IMR-90 (cell line): ENCODE measurements around the gene PFKP. TPM values are rescaled to one million over a fixed set of nuclear protein-coding genes. Genes with fewer than 3 reads are reported as not detected.

Experiments used
- ATAC-seq: fragments of 200-7000 bp; cut with Tn5 transposase; 2 replicates; pipeline ENCODE4 v1.9.1; 2020; ENCODE audit warnings: low read depth, mild to moderate bottlenecking, moderate library complexity
- BruUV-seq: library from RNA; stranded (reverse); fragments of 400-500 nt; replicated peaks from 2 replicates; lab custom pipeline; 2021; lab: Mats Ljungman, UMichigan
- CTCF ChIA-PET: fragments of 300-600 bp; formaldehyde crosslinking; extraction: SDS; loops from one replicate; lab custom pipeline; 2021; ENCODE audit warnings: antibody characterized with exemption; lab: Yijun Ruan, JAX
- POLR2A ChIA-PET: fragments of 300-600 bp; sonication (Branson Sonifier 250); formaldehyde crosslinking; loops from one replicate; lab custom pipeline; 2022; ENCODE audit warnings: antibody characterized with exemption; ENCODE audit not compliant: unreplicated experiment; lab: Charles Lee
- DNase-seq: peaks from one replicate; pipeline ENCODE4 v3.0.0; 2013
- H2AFZ ChIP-seq: replicated peaks from 2 replicates; pipeline ENCODE3; 2013; ENCODE audit warnings: low read length, mild to moderate bottlenecking; ENCODE audit not compliant: poor library complexity
- H2AK5ac ChIP-seq: 2 replicates; pipeline ENCODE4 v1.6.1; 2013; ENCODE audit warnings: low read depth, low read length, inconsistent platforms
- H2AK9ac ChIP-seq: replicated peaks from 2 replicates; pipeline ENCODE3; 2013; ENCODE audit warnings: mild to moderate bottlenecking, low read depth, low read length, moderate library complexity; ENCODE audit not compliant: poor library complexity
- H2BK120ac ChIP-seq: 2 replicates; pipeline ENCODE4 v1.6.1; 2013; ENCODE audit warnings: low read depth, low read length, inconsistent platforms
- H2BK15ac ChIP-seq: 3 replicates; pipeline ENCODE4 v1.6.1; 2013; ENCODE audit warnings: low read depth, low read length, inconsistent platforms
- H2BK20ac ChIP-seq: 2 replicates; pipeline ENCODE4 v1.6.1; 2013; ENCODE audit warnings: low read depth, mild to moderate bottlenecking, inconsistent platforms, low read length, moderate library complexity
- H2BK5ac ChIP-seq: 2 replicates; pipeline ENCODE4 v1.6.1; 2013; ENCODE audit warnings: mild to moderate bottlenecking, low read depth, low read length, inconsistent platforms; ENCODE audit not compliant: poor library complexity, severe bottlenecking
- H3K14ac ChIP-seq: replicated peaks from 2 replicates; pipeline ENCODE4 v1.6.1; 2013; ENCODE audit warnings: low read depth, low read length, inconsistent platforms
- H3K18ac ChIP-seq: 2 replicates; pipeline ENCODE4 v1.6.1; 2013; ENCODE audit warnings: low read depth, low read length, control low read depth
- H3K23ac ChIP-seq: 2 replicates; pipeline ENCODE4 v1.6.1; 2013; ENCODE audit warnings: low read depth, low read length, inconsistent platforms
- H3K27ac ChIP-seq: 2 replicates; pipeline ENCODE4 v1.5.1; 2013; ENCODE audit warnings: mild to moderate bottlenecking, control low read depth, low read length; ENCODE audit not compliant: insufficient read depth
- H3K27me3 ChIP-seq: 2 replicates; pipeline ENCODE4 v1.6.1; 2013; ENCODE audit warnings: low read length; ENCODE audit not compliant: control insufficient read depth, insufficient read depth
- H3K36me3 ChIP-seq: 2 replicates; pipeline ENCODE4 v1.6.1; 2013; ENCODE audit warnings: low read length, mixed read lengths; ENCODE audit not compliant: control insufficient read depth, insufficient read depth
- H3K4ac ChIP-seq: 2 replicates; pipeline ENCODE4 v1.6.1; 2013; ENCODE audit warnings: low read depth, low read length, inconsistent platforms
- H3K4me1 ChIP-seq: 2 replicates; pipeline ENCODE4 v1.6.1; 2013; ENCODE audit warnings: low read length, mixed read lengths; ENCODE audit not compliant: control insufficient read depth, insufficient read depth
- H3K4me2 ChIP-seq: 2 replicates; pipeline ENCODE4 v1.6.1; 2013; ENCODE audit warnings: low read depth, mild to moderate bottlenecking, control low read depth, low read length, moderate library complexity
- H3K4me3 ChIP-seq: 2 replicates; pipeline ENCODE4 v1.5.1; 2013; ENCODE audit warnings: low read depth, mild to moderate bottlenecking, control low read depth, low read length, moderate library complexity; ENCODE audit not compliant: insufficient read depth
- H3K56ac ChIP-seq: 2 replicates; pipeline ENCODE4 v1.6.1; 2013; ENCODE audit warnings: low read length, inconsistent platforms; ENCODE audit not compliant: insufficient read depth; ENCODE audit errors: extremely low read depth
- H3K79me1 ChIP-seq, 2 experiments: 2 replicates each; pipeline ENCODE4 v1.6.1; 2013; ENCODE audit warnings: low read length in 2 of 2, inconsistent platforms in 1 of 2, low read depth in 1 of 2
- H3K9ac ChIP-seq: 2 replicates; pipeline ENCODE4 v1.6.1; 2013; ENCODE audit warnings: low read depth, low read length, control low read depth
- H3K9me1 ChIP-seq: 2 replicates; pipeline ENCODE4 v1.6.1; 2013; ENCODE audit warnings: low read length, inconsistent platforms; ENCODE audit not compliant: insufficient read depth
- H3K9me3 ChIP-seq: 2 replicates; pipeline ENCODE4 v1.6.1; 2013; ENCODE audit warnings: low read length; ENCODE audit not compliant: control insufficient read depth, insufficient read depth
- H4K20me1 ChIP-seq: 2 replicates; pipeline ENCODE4 v1.6.1; 2013; ENCODE audit warnings: low read length, inconsistent platforms; ENCODE audit not compliant: insufficient read depth
- H4K5ac ChIP-seq: 2 replicates; pipeline ENCODE4 v1.6.1; 2013; ENCODE audit warnings: mild to moderate bottlenecking, low read depth, low read length, control low read depth
- H4K8ac ChIP-seq, 2 experiments: 2 replicates each; pipeline ENCODE4 v1.6.1; 2013; ENCODE audit warnings: low read depth in 2 of 2, low read length in 2 of 2, control low read depth in 1 of 2, inconsistent platforms in 1 of 2
- H4K91ac ChIP-seq: 2 replicates; pipeline ENCODE4 v1.6.1; 2013; ENCODE audit warnings: low read depth, low read length, inconsistent platforms; ENCODE audit not compliant: insufficient read depth
- BHLHE40 ChIP-seq: fragments of 150-350 bp; IDR thresholded peaks from 2 replicates; pipeline ENCODE4 v1.6.1; 2016; ENCODE audit warnings: mild to moderate bottlenecking, low read depth, low read length
- CEBPB ChIP-seq: IDR thresholded peaks from 2 replicates; pipeline ENCODE4 v1.6.1; 2012; ENCODE audit warnings: low read depth, low read length, improper control_type of control experiment
- CHD1 ChIP-seq: IDR thresholded peaks from 2 replicates; pipeline ENCODE4 v1.6.1; 2012; ENCODE audit warnings: low read depth, low read length, improper control_type of control experiment
- CTCF ChIP-seq: conservative IDR thresholded peaks from 2 replicates; pipeline ENCODE4 v1.5.1; 2012; ENCODE audit warnings: mild to moderate bottlenecking, low read depth, low read length, improper control_type of control experiment
- FOS ChIP-seq: fragments of 150-350 bp; IDR thresholded peaks from 2 replicates; pipeline ENCODE4 v1.6.1; 2016; ENCODE audit warnings: low read depth, low read length
- MAFK ChIP-seq: IDR thresholded peaks from 2 replicates; pipeline ENCODE4 v1.6.1; 2012; ENCODE audit warnings: low read depth, low read length, improper control_type of control experiment
- MAZ ChIP-seq: IDR thresholded peaks from 2 replicates; pipeline ENCODE4 v1.6.1; 2012; ENCODE audit warnings: low read depth, mild to moderate bottlenecking, low read length, improper control_type of control experiment, moderate library complexity, borderline replicate concordance
- MXI1 ChIP-seq: IDR thresholded peaks from 2 replicates; pipeline ENCODE4 v1.6.1; 2012; ENCODE audit warnings: low read depth, mild to moderate bottlenecking, low read length, moderate library complexity, borderline replicate concordance
- NFE2L2 ChIP-seq: fragments of 150-350 bp; IDR thresholded peaks from 2 replicates; pipeline ENCODE4 v1.6.1; 2016; ENCODE audit warnings: low read depth, mild to moderate bottlenecking, low read length
- POLR2A ChIP-seq: IDR thresholded peaks from 2 replicates; pipeline ENCODE4 v1.6.1; 2012; ENCODE audit warnings: mild to moderate bottlenecking, low read depth, low read length
- RAD21 ChIP-seq: IDR thresholded peaks from 2 replicates; pipeline ENCODE4 v1.6.1; 2012; ENCODE audit warnings: low read length, improper control_type of control experiment
- RCOR1 ChIP-seq: IDR thresholded peaks from 2 replicates; pipeline ENCODE4 v1.6.1; 2012; ENCODE audit warnings: mild to moderate bottlenecking, low read length, improper control_type of control experiment; ENCODE audit not compliant: insufficient replicate concordance
- RFX5 ChIP-seq: IDR thresholded peaks from 2 replicates; pipeline ENCODE4 v1.8.0; 2012; ENCODE audit warnings: low read depth, mild to moderate bottlenecking, low read length, moderate library complexity
- SMC3 ChIP-seq: fragments of 150-350 bp; IDR thresholded peaks from 2 replicates; pipeline ENCODE4 v1.6.1; 2016; ENCODE audit warnings: low read depth, mild to moderate bottlenecking, antibody characterized with exemption, low read length, moderate library complexity
- USF2 ChIP-seq: fragments of 150-350 bp; IDR thresholded peaks from 2 replicates; pipeline ENCODE4 v1.6.1; 2017; ENCODE audit warnings: mild to moderate bottlenecking, antibody characterized with exemption, low read length, low read depth
- WGBS, 2 experiments: methylation state at CpG; one replicate each; pipeline versions ENCODE4 v1.1.5 to v1.1.7; 2013; ENCODE audit warnings: missing lambda C conversion rate in 2 of 2; ENCODE audit not compliant: insufficient read length in 1 of 2; ENCODE audit errors: extremely low coverage in 2 of 2; 5-methylcytosine and 5-hydroxymethylcytosine counted together
- dilution Hi-C: fragments of 300-500 bp; cut with HindIII; formaldehyde crosslinking; loops from one replicate; pipeline ENCODE4 v1.14.3; 2018; ENCODE audit warnings: low sequenced_read_pairs; ENCODE audit not compliant: unreplicated experiment
- in situ Hi-C: fragments of 300-500 bp; cut with MboI; formaldehyde crosslinking; loops from 3 replicates; pipeline ENCODE4 v1.14.3; 2019; ENCODE audit warnings: low sequenced_read_pairs, inconsistent platforms, mixed read lengths
- intact Hi-C: fragments of 100-400 bp; cut with micrococcal nuclease; formaldehyde crosslinking; loops from 2 replicates; pipeline ENCODE4 v1.10.0; 2022
- polyA plus RNA-seq, 3 experiments: library from polyadenylated mRNA; depleted of rRNA; stranded (reverse); fragments of >200 nt; gene quantifications; 2 replicates each; pipeline ENCODE4 v1.2.3, GENCODE V29; 2012; ENCODE audit warnings: low replicate concordance in 1 of 3
- total RNA-seq: library from RNA; depleted of rRNA; stranded (reverse); fragments of >200 nt; gene quantifications from 2 replicates; pipeline ENCODE4 v1.2.3, GENCODE V29; 2012
- TF ChIP-seq, protein P1 (sequence below): fragments of 150-350 bp; IDR thresholded peaks from 2 replicates; pipeline ENCODE4 v1.6.1; 2016; ENCODE audit warnings: low read depth, mild to moderate bottlenecking, low read length, moderate library complexity, borderline replicate concordance

Gene PFKP
- total and polyA plus RNA-seq, 2 of the 4 experiments (the other 2 are of a cell fraction), result 223 to 294 TPM

- Histone ChIP-seq H2BK20ac (no peak overlapping the region), H3K18ac (no peak overlapping the region), H2AK5ac (no peak overlapping the region), H2BK120ac (no peak overlapping the region), H3K9me3 (no peaks in the 10 kb centered on the region), H3K4me1 (no peaks in the 10 kb centered on the region), H2AFZ (no peak overlapping the region), H4K8ac (no peak overlapping the region), H2BK15ac (no peak overlapping the region), H4K91ac (no peak overlapping the region), H3K79me1 (peaks cover 50 to 56% of the 10 kb centered on the region in 2 experiments), H3K27me3 (no peaks in the 10 kb centered on the region), H3K14ac (no peak overlapping the region), H4K20me1 (peaks cover 20% of the 10 kb centered on the region), H3K9ac (no peak overlapping the region), H3K23ac (no peak overlapping the region), H3K36me3 (peaks cover 82% of the 10 kb centered on the region), H3K56ac (no peak overlapping the region), H3K27ac (no peak overlapping the region), H3K4me2 (no peak overlapping the region), H2AK9ac (no peak overlapping the region), H3K9me1 (peaks cover 8% of the 10 kb centered on the region), H2BK5ac (no peak overlapping the region), H3K4ac (no peak overlapping the region), H4K5ac (no peak overlapping the region), H3K4me3 (no peak overlapping the region)
- no peak for DNase-seq
- ATAC-seq, result no peak
- CTCF ChIA-PET, result no interaction called here
- BruUV-seq, result no TSS peak
- dilution Hi-C loops, result no loop called here
- intact Hi-C loops, result no loop called here
- in situ Hi-C loops, result no loop called here
- TF ChIP-seq MAZ, result no peak
- no peak for TF ChIP-seq NFE2L2
- no peak for TF ChIP-seq MXI1
- TF ChIP-seq FOS, result no peak
- no peak for TF ChIP-seq BHLHE40
- no peak for TF ChIP-seq SMC3
- TF ChIP-seq CHD1, result no peak
- TF ChIP-seq MAFK, result no peak
- no peak for TF ChIP-seq USF2
- TF ChIP-seq RFX5, result no peak
- no peak for TF ChIP-seq CEBPB
- no peak for TF ChIP-seq CTCF
- TF ChIP-seq, protein P1, sequence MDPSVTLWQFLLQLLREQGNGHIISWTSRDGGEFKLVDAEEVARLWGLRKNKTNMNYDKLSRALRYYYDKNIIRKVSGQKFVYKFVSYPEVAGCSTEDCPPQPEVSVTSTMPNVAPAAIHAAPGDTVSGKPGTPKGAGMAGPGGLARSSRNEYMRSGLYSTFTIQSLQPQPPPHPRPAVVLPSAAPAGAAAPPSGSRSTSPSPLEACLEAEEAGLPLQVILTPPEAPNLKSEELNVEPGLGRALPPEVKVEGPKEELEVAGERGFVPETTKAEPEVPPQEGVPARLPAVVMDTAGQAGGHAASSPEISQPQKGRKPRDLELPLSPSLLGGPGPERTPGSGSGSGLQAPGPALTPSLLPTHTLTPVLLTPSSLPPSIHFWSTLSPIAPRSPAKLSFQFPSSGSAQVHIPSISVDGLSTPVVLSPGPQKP, result no peak
- TF ChIP-seq RAD21, result no peak
- TF ChIP-seq RCOR1, result no peak
- no peak for TF ChIP-seq POLR2A
- 93% methylated on average over 2 of the region's 8 CpGs; no CpG with 5 or more reads in 1 of the 2 experiments for WGBS, 2 experiments
- POLR2A ChIA-PET, result no interaction called here
Measured at GRCh38 chr10:3115685-3116084, 48.3 kb downstream of the PFKP start.
